PFSK-1 (cell line): ENCODE results near the gene DNER.

Experiments
- FOXP2 ChIP-seq: optimal IDR thresholded peaks from 2 replicates; pipeline ENCODE3; 2011; ENCODE audit warnings: borderline replicate concordance, control low read depth, inconsistent platforms; ENCODE audit not compliant: insufficient read depth; ENCODE audit errors: extremely low read length, extremely low read depth
- POLR2AphosphoS5 ChIP-seq: IDR thresholded peaks from 2 replicates; pipeline ENCODE4 v1.6.1; 2012; ENCODE audit warnings: low read depth, mild to moderate bottlenecking, control low read depth, low read length, moderate library complexity
- REST ChIP-seq, 2 experiments: IDR thresholded peaks; 2 replicates each; pipeline versions ENCODE4 v1.6.1 to v1.8.0; 2011 to 2012; ENCODE audit warnings: low read depth in 2 of 2, low read length in 2 of 2, control low read depth in 1 of 2, inconsistent platforms in 1 of 2, mild to moderate bottlenecking in 1 of 2, moderate library complexity in 1 of 2; ENCODE audit not compliant: insufficient read depth in 1 of 2
- SIN3A ChIP-seq: IDR thresholded peaks from 2 replicates; pipeline ENCODE4 v1.6.1; 2012; ENCODE audit warnings: mild to moderate bottlenecking, low read length, moderate library complexity, borderline replicate concordance; ENCODE audit not compliant: insufficient read depth
- TAF1 ChIP-seq: IDR thresholded peaks from 2 replicates; pipeline ENCODE4 v1.6.1; 2012; ENCODE audit warnings: low read length, control low read depth, borderline replicate concordance; ENCODE audit not compliant: insufficient read depth

Gene DNER

GRCh38 chr2:229674830-229675530 lies 39.4 kb downstream of the DNER start:
- no peak for TF ChIP-seq TAF1
- no peak for TF ChIP-seq REST (IDR thresholded peaks at IDR 0.05; ENCODE audit: insufficient read depth in 1 of 2, low read depth in 2 of 2, low read length in 2 of 2)
- TF ChIP-seq SIN3A: no peak
- no peak for TF ChIP-seq POLR2AphosphoS5
- no peak for TF ChIP-seq FOXP2

GRCh38 chr2:229673676-229674075 lies 40.7 kb downstream of the DNER start:
- TF ChIP-seq TAF1: no peak
- TF ChIP-seq SIN3A: no peak
- no peak for TF ChIP-seq FOXP2
- TF ChIP-seq REST (IDR thresholded peaks at IDR 0.05; ENCODE audit: insufficient read depth in 1 of 2, low read depth in 2 of 2, low read length in 2 of 2): no peak
- no peak for TF ChIP-seq POLR2AphosphoS5

GRCh38 chr2:229672021-229672420 lies 42.3 kb downstream of the DNER start:
- TF ChIP-seq SIN3A: no peak
- TF ChIP-seq FOXP2: no peak
- no peak for TF ChIP-seq POLR2AphosphoS5
- TF ChIP-seq TAF1: no peak
- no peak for TF ChIP-seq REST (IDR thresholded peaks at IDR 0.05; ENCODE audit: insufficient read depth in 1 of 2, low read depth in 2 of 2, low read length in 2 of 2)

- TF ChIP-seq POLR2AphosphoS5: no peak
- TF ChIP-seq TAF1: no peak
- no peak for TF ChIP-seq SIN3A
- no peak for TF ChIP-seq FOXP2
- no peak for TF ChIP-seq REST (IDR thresholded peaks at IDR 0.05; ENCODE audit: insufficient read depth in 1 of 2, low read depth in 2 of 2, low read length in 2 of 2)
Measured at GRCh38 chr2:229669841-229670240, 44.5 kb downstream of the DNER start.

DNA sequence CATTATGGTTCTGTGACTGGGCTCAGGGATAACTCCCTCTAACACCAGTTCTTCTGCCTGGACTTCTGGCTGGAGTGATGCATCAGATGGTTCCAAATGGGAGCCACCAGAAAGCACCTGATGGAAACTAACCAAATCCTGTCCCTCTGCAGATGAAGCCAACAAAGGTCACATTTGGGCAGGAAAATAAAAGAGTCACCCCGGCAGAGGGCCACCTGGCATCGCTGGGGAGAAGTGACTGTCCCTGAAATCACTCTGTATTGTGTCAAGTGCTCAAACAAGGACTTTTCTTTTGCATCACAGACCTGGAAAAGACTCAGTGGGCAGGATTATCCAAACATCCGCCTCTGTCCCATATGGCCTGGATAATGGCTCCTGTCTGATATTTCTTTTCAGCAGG lies 47.5 kb downstream of the DNER start:
- TF ChIP-seq REST (IDR thresholded peaks at IDR 0.05; ENCODE audit: insufficient read depth in 1 of 2, low read depth in 2 of 2, low read length in 2 of 2): no peak
- TF ChIP-seq POLR2AphosphoS5: no peak
- no peak for TF ChIP-seq TAF1
- no peak for TF ChIP-seq SIN3A
- no peak for TF ChIP-seq FOXP2
